Measurements from ENCODE around the gene NTSR2. TPM values are rescaled to one million over a fixed set of nuclear protein-coding genes. Genes with fewer than 3 reads are reported as not detected.

The NTSR2 gene
- total and polyA plus RNA-seq, 2 of the 8 experiments (the other 6 are each of a cell fraction or from before 2014, with no cell fraction given), result 0.05 TPM; not detected in 1

GRCh38 chr2:11678306-11678960, 8.4 kb upstream of the NTSR2 start:
- no peaks in the 10 kb centered on the region for H3K27me3 ChIP-seq (replicated peaks in 1 of 4; ENCODE audit: control insufficient read depth in 3 of 4, extremely low read depth in 1 of 4, insufficient read depth in 3 of 4, low read length in 3 of 4)
- H3K4me1 ChIP-seq (replicated peaks in 1 of 4; ENCODE audit: control insufficient read depth in 3 of 4, insufficient read depth in 4 of 4, low read length in 3 of 4), result peaks cover 3 to 14% (median 10%) of the 10 kb centered on the region in 4 experiments; a peak in 6 of 7 replicates
- no peak overlapping the region for H4K8ac ChIP-seq (ENCODE audit: extremely low read depth, insufficient read depth, low read length)
- no peak overlapping the region for H2AFZ ChIP-seq (ENCODE audit: low read length)
- no peak overlapping the region for H4K5ac ChIP-seq (ENCODE audit: insufficient read length, low read depth, low read length)
- H3K23ac ChIP-seq (ENCODE audit: insufficient read length), result no peak overlapping the region
- DNase-seq (ENCODE audit: low read depth in 1 of 2, low spot score in 2 of 2) (no peak), FAIRE-seq (no peak)
- H3K79me2 ChIP-seq (ENCODE audit: control insufficient read depth in 1 of 2, insufficient read depth in 2 of 2, low read length in 2 of 2), result no peaks in the 10 kb centered on the region
- H2BK15ac ChIP-seq (ENCODE audit: low read length), result 0 out of 2 replicates have a peak overlapping the region, but pooled peaks have one; percentile 7
- no peak overlapping the region for H4K91ac ChIP-seq (replicated peaks; ENCODE audit: insufficient read length, low read length)
- no peak overlapping the region for H3K56ac ChIP-seq (replicated peaks; ENCODE audit: insufficient read length, low read depth, low read length)
- no peak overlapping the region for H2BK20ac ChIP-seq (ENCODE audit: low read length)
- no peak overlapping the region for H2BK120ac ChIP-seq (replicated peaks; ENCODE audit: low read depth, low read length)
- H3K27ac ChIP-seq (ENCODE audit: low read depth, low read length), result no peak overlapping the region
- H2BK5ac ChIP-seq (ENCODE audit: low read depth, low read length), result no peak overlapping the region
- H3K4me3 ChIP-seq (ENCODE audit: extremely low read depth in 1 of 4, insufficient read depth in 2 of 4, low read depth in 3 of 4, low read length in 4 of 4), result no peak overlapping the region
- H3K14ac ChIP-seq (ENCODE audit: insufficient read length), result no peak overlapping the region
- WGBS, 2 experiments (ENCODE audit: extremely low coverage in 1 of 2, insufficient coverage in 1 of 2, insufficient read length in 1 of 2, insufficient replicate concordance in 2 of 2, low coverage in 1 of 2, low lambda C conversion rate in 2 of 2, missing lambda C conversion rate in 1 of 2), result 85% methylated on average over 14 of the region's 14 CpGs; no CpG with 5 or more reads in 1 of the 2 experiments
- ChIA-PET CTCF (ENCODE audit: partially characterized antibody) (interaction anchor here (0.8 to 8.1 kb wide), 6 partner anchors 9 to 107 kb away, joined by 4 to 76 read pairs (median 10); partner anchors contain the start of gene NTSR2), POLR2A (ENCODE audit: partially characterized antibody) (no interaction called here)
- H3K9me3 ChIP-seq (ENCODE audit: insufficient read depth in 2 of 2, low read depth in 1 of 2, low read length in 1 of 2), result no peaks in the 10 kb centered on the region
- H4K20me1 ChIP-seq (replicated peaks in 1 of 2; ENCODE audit: control insufficient read depth in 1 of 2, insufficient read depth in 2 of 2, low read length in 2 of 2), result no peaks in the 10 kb centered on the region
- H3K18ac ChIP-seq (ENCODE audit: extremely low read depth, low read length), result no peak overlapping the region; the same call in 1 of the 2 replicates
- no peaks in the 10 kb centered on the region for H3K23me2 ChIP-seq (ENCODE audit: low read depth, low read length)
- no peak overlapping the region for H3K9ac ChIP-seq (replicated peaks in 1 of 4; ENCODE audit: extremely low read depth in 1 of 4, low read depth in 3 of 4, low read length in 3 of 4)
- H2AK5ac ChIP-seq (ENCODE audit: low read depth, low read length), result no peak overlapping the region; the same call in 1 of the 2 replicates
- no peaks in the 10 kb centered on the region for H3K36me3 ChIP-seq (ENCODE audit: control insufficient read depth in 2 of 4, insufficient read depth in 4 of 4, low read length in 3 of 4)
- H2BK12ac ChIP-seq (ENCODE audit: low read depth, low read length), result no peak overlapping the region
- H3K79me1 ChIP-seq (ENCODE audit: low read depth, low read length), result no peaks in the 10 kb centered on the region
- H3K4me2 ChIP-seq (ENCODE audit: insufficient read depth in 1 of 2, low read depth in 2 of 2, low read length in 2 of 2), result no peak overlapping the region
- no peak overlapping the region for H3K4ac ChIP-seq (replicated peaks; ENCODE audit: insufficient read length, low read depth, low read length)
- TF ChIP-seq CTBP2 (IDR thresholded peaks at IDR 0.05; ENCODE audit: borderline replicate concordance, insufficient read depth, insufficient read length, low read length) (no peak), POLR2AphosphoS5 (IDR thresholded peaks at IDR 0.05; ENCODE audit: low read depth, low read length) (no peak), BRCA1 (IDR thresholded peaks at IDR 0.05; ENCODE audit: low read depth, low read length) (no peak), CREB1 (IDR thresholded peaks at IDR 0.05) (no peak), SP4 (IDR thresholded peaks at IDR 0.05; ENCODE audit: low read length) (no peak), MAFK (IDR thresholded peaks at IDR 0.05; ENCODE audit: low read depth, low read length) (no peak), KDM4A (IDR thresholded peaks at IDR 0.05; ENCODE audit: low read depth, low read length, severe bottlenecking) (no peak), CBX5 (IDR thresholded peaks at IDR 0.05; ENCODE audit: low read depth, low read length) (no peak)
